GM19193 (cell line): Measurements from ENCODE around the gene ENOX1.

Source experiments
- POLR2A ChIP-seq: IDR thresholded peaks from 4 replicates; pipeline ENCODE4 v1.6.1; 2011; ENCODE audit not compliant: insufficient read depth, insufficient read length; ENCODE audit errors: extremely low read depth

The ENOX1 gene

GRCh38 chr13:43285933-43286597 is 500.7 kb downstream of the ENOX1 start:
- TF ChIP-seq POLR2A: no peak

GRCh38 chr13:43284162-43284561 is 502.6 kb downstream of the ENOX1 start:
- no peak for TF ChIP-seq POLR2A

GRCh38 chr13:43279696-43280095 is 507.1 kb downstream of the ENOX1 start:
- TF ChIP-seq POLR2A: no peak

GRCh38 chr13:43278127-43278526 is 508.6 kb downstream of the ENOX1 start:
- TF ChIP-seq POLR2A: no peak

GRCh38 chr13:43277142-43277541 is 509.6 kb downstream of the ENOX1 start:
- TF ChIP-seq POLR2A: no peak

GRCh38 chr13:43274881-43275280 is 511.9 kb downstream of the ENOX1 start:
- no peak for TF ChIP-seq POLR2A

- no peak for TF ChIP-seq POLR2A
Measured at GRCh38 chr13:43273362-43273761, 513.4 kb downstream of the ENOX1 start.

- no peak for TF ChIP-seq POLR2A
Measured at GRCh38 chr13:43272851-43273250, 513.9 kb downstream of the ENOX1 start.

- no peak for TF ChIP-seq POLR2A
Measured at GRCh38 chr13:43271152-43271551, 515.6 kb downstream of the ENOX1 start.

GRCh38 chr13:43270130-43270830 is 516.5 kb downstream of the ENOX1 start:
- TF ChIP-seq POLR2A: no peak

GRCh38 chr13:43269037-43269481 is 517.7 kb downstream of the ENOX1 start:
- TF ChIP-seq POLR2A: no peak

GRCh38 chr13:43268632-43269031 is 518.1 kb downstream of the ENOX1 start:
- no peak for TF ChIP-seq POLR2A

GRCh38 chr13:43267916-43268315 is 518.9 kb downstream of the ENOX1 start:
- TF ChIP-seq POLR2A: no peak

GRCh38 chr13:43266936-43267615 is 519.7 kb downstream of the ENOX1 start:
- no peak for TF ChIP-seq POLR2A

GRCh38 chr13:43265028-43265427 is 521.7 kb downstream of the ENOX1 start:
- TF ChIP-seq POLR2A: no peak

GRCh38 chr13:43264458-43264857 is 522.3 kb downstream of the ENOX1 start:
- no peak for TF ChIP-seq POLR2A

- TF ChIP-seq POLR2A: no peak
Measured at GRCh38 chr13:43263047-43263446, 523.7 kb downstream of the ENOX1 start.

GRCh38 chr13:43260999-43261398 is 525.8 kb downstream of the ENOX1 start:
- no peak for TF ChIP-seq POLR2A
